SK-N-SH (cell line): ENCODE results near the gene RAB38. TPM values are rescaled to one million over a fixed set of nuclear protein-coding genes. Genes with fewer than 3 reads are reported as not detected.

ENCODE experiments used
- CTCF ChIA-PET: fragments of 300-600, 350-600 bp; formaldehyde crosslinking; extraction: SDS; loops from one replicate; lab custom pipeline; 2021; lab: Yijun Ruan, JAX
- POLR2A ChIA-PET: fragments of 350-600 bp; sonication (Branson Sonifier 250); formaldehyde crosslinking; extraction: SDS; loops from one replicate; lab custom pipeline; 2020; ENCODE audit warnings: antibody characterized with exemption, inconsistent platforms; lab: Yijun Ruan, JAX
- DNase-seq: peaks from one replicate; pipeline ENCODE4 v3.0.0; 2012
- H2AFZ ChIP-seq: fragments of 200-600 bp; sonication (generic); 2 replicates; pipeline ENCODE4 v1.8.1; 2016; ENCODE audit warnings: antibody characterized with exemption, mild to moderate bottlenecking, low read depth
- H3F3A ChIP-seq: fragments of 200-600 bp; sonication (generic); replicated peaks from 2 replicates; pipeline ENCODE3; 2016; ENCODE audit warnings: antibody characterized with exemption, mild to moderate bottlenecking; ENCODE audit not compliant: insufficient read depth
- H3K27ac ChIP-seq, 2 experiments: fragments of 200-500 bp in 1 of 2; fragments of 200-600 bp in 1 of 2; sonication (Bioruptor generic) in 1 of 2; sonication (generic), shearing (Covaris generic) in 1 of 2; 2 replicates each; pipeline versions ENCODE4 v1.5.1 to v1.6.1; 2014 to 2016; ENCODE audit warnings: low read depth in 2 of 2, inconsistent platforms in 1 of 2, low read length in 1 of 2, mild to moderate bottlenecking in 1 of 2, mixed read lengths in 1 of 2
- H3K27me3 ChIP-seq: fragments of 200-600 bp; sonication (generic), shearing (Covaris generic); 2 replicates; pipeline ENCODE4 v1.6.1; 2016; ENCODE audit warnings: mixed run types; ENCODE audit not compliant: insufficient read depth
- H3K36me3 ChIP-seq, 2 experiments: fragments of 200-500 bp in 1 of 2; fragments of 200-600 bp in 1 of 2; sonication (Bioruptor generic) in 1 of 2; sonication (generic) in 1 of 2; replicated peaks in 1 of 2; 2 replicates each; pipeline versions ENCODE3 to v1.5.1; 2014 to 2016; ENCODE audit warnings: low read length in 1 of 2, mild to moderate bottlenecking in 1 of 2; ENCODE audit not compliant: insufficient read depth in 2 of 2, control insufficient read depth in 1 of 2
- H3K4me1 ChIP-seq, 2 experiments: fragments of 200-500 bp in 1 of 2; fragments of 200-600 bp in 1 of 2; sonication (Bioruptor generic) in 1 of 2; sonication (generic), shearing (Covaris generic) in 1 of 2; 2 replicates each; pipeline versions ENCODE4 v1.5.1 to v1.6.1; 2014 to 2016; ENCODE audit warnings: low read depth in 1 of 2, low read length in 1 of 2, mixed run types in 1 of 2; ENCODE audit not compliant: insufficient read depth in 2 of 2, control insufficient read depth in 1 of 2
- H3K4me2 ChIP-seq: fragments of 200-600 bp; sonication (generic), shearing (Covaris generic); 2 replicates; pipeline ENCODE4 v1.6.1; 2017; ENCODE audit warnings: mixed run types
- H3K4me3 ChIP-seq, 2 experiments: fragments of 200-500 bp in 1 of 2; fragments of 200-600 bp in 1 of 2; sonication (Bioruptor generic) in 1 of 2; sonication (generic), shearing (Covaris generic) in 1 of 2; 2 replicates each; pipeline versions ENCODE4 v1.5.1 to v1.8.1; 2014 to 2016; ENCODE audit warnings: low read depth in 2 of 2, inconsistent platforms in 1 of 2, low read length in 1 of 2, mild to moderate bottlenecking in 1 of 2, mixed read lengths in 1 of 2, moderate library complexity in 1 of 2
- H3K79me2 ChIP-seq: fragments of 200-600 bp; sonication (generic); 2 replicates; pipeline ENCODE4 v1.8.1; 2017; ENCODE audit warnings: mild to moderate bottlenecking; ENCODE audit not compliant: insufficient read depth
- H3K9ac ChIP-seq: fragments of 200-600 bp; sonication (generic); 2 replicates; pipeline ENCODE4 v1.6.1; 2017; ENCODE audit warnings: mixed run types
- H3K9me2 ChIP-seq: fragments of 200-600 bp; sonication (generic); 2 replicates; pipeline ENCODE4 v1.6.1; 2017; ENCODE audit warnings: mixed run types
- H3K9me3 ChIP-seq: fragments of 200-600 bp; sonication (generic); 2 replicates; pipeline ENCODE4 v1.6.1; 2017; ENCODE audit warnings: mixed run types, mild to moderate bottlenecking, moderate library complexity
- H4K20me1 ChIP-seq: fragments of 200-600 bp; sonication (generic); 2 replicates; pipeline ENCODE4 v1.6.1; 2017; ENCODE audit warnings: mild to moderate bottlenecking, mixed run types; ENCODE audit not compliant: insufficient read depth
- EP300 ChIP-seq, 2 experiments: IDR thresholded peaks; 2 replicates each; pipeline versions ENCODE4 v1.4.0 to v1.6.1; 2012; ENCODE audit warnings: borderline replicate concordance in 1 of 2, low read depth in 1 of 2, low read length in 1 of 2
- EZH2phosphoT487 ChIP-seq: fragments of 200-600 bp; sonication (generic); IDR thresholded peaks from 2 replicates; pipeline ENCODE4 v1.6.1; 2017; ENCODE audit warnings: low read depth, mixed run types, mild to moderate bottlenecking, antibody characterized with exemption, moderate library complexity, borderline replicate concordance
- FOXJ3 ChIP-seq: sonication (generic); formaldehyde crosslinking; IDR thresholded peaks from 2 replicates; pipeline ENCODE4 v1.5.1; 2020; ENCODE audit warnings: mild to moderate bottlenecking, missing genetic modification reagents
- GABPA ChIP-seq: IDR thresholded peaks from 2 replicates; pipeline ENCODE4 v1.4.0; 2012; ENCODE audit warnings: low read depth, mild to moderate bottlenecking
- MXI1 ChIP-seq: IDR thresholded peaks from 2 replicates; pipeline ENCODE4 v1.6.1; 2012; ENCODE audit warnings: mild to moderate bottlenecking, low read depth, low read length, improper control_type of control experiment
- NFIC ChIP-seq: IDR thresholded peaks from 2 replicates; pipeline ENCODE4 v1.4.0; 2012; ENCODE audit warnings: borderline replicate concordance
- REST ChIP-seq: IDR thresholded peaks from 2 replicates; pipeline ENCODE4 v1.6.1; 2012; ENCODE audit warnings: mild to moderate bottlenecking, low read depth, low read length, moderate library complexity
- RFX5 ChIP-seq: IDR thresholded peaks from 2 replicates; pipeline ENCODE4 v1.6.1; 2012; ENCODE audit warnings: mild to moderate bottlenecking, improper control_type of control experiment, low read length
- SMC3 ChIP-seq: IDR thresholded peaks from 2 replicates; pipeline ENCODE4 v1.6.1; 2012; ENCODE audit warnings: low read depth, low read length, improper control_type of control experiment
- TAF1 ChIP-seq: IDR thresholded peaks from 2 replicates; pipeline ENCODE4 v1.6.1; 2012; ENCODE audit warnings: low read depth, mild to moderate bottlenecking, low read length, moderate library complexity, borderline replicate concordance
- TCF12 ChIP-seq: IDR thresholded peaks from 2 replicates; pipeline ENCODE4 v1.4.0; 2012
- USF2 ChIP-seq: fragments of 150-350 bp; IDR thresholded peaks from 2 replicates; pipeline ENCODE4 v1.6.1; 2017; ENCODE audit warnings: antibody characterized with exemption, low read length, low read depth, borderline replicate concordance
- YY1 ChIP-seq: IDR thresholded peaks from 2 replicates; pipeline ENCODE4 v1.4.0; 2012; ENCODE audit warnings: low read depth, mild to moderate bottlenecking
- WGBS: methylation state at CpG from one replicate; pipeline ENCODE4 v1.1.6; 2017; ENCODE audit warnings: low lambda C conversion rate; 5-methylcytosine and 5-hydroxymethylcytosine counted together
- polyA plus RNA-seq, 3 experiments: library from polyadenylated mRNA; depleted of rRNA; stranded (reverse); fragments of >200 nt; gene quantifications; 2 replicates each; pipeline ENCODE4 v1.2.3, GENCODE V29; 2012
- TF ChIP-seq, protein P1 (sequence below): IDR thresholded peaks from 2 replicates; pipeline ENCODE4 v1.4.0; 2012; ENCODE audit warnings: low read depth

The RAB38 gene
- polyA plus RNA-seq, 1 of the 3 experiments (the other 2 are of a cell fraction) = 0.66 TPM

- no peak for DNase-seq
- H3K36me3 ChIP-seq = no peaks in the 10 kb centered on the region
- no peaks in the 10 kb centered on the region for H3K4me1 ChIP-seq
- no peak overlapping the region for H2AFZ ChIP-seq
- no peaks in the 10 kb centered on the region for H3K79me2 ChIP-seq
- no peaks in the 10 kb centered on the region for H4K20me1 ChIP-seq
- CTCF ChIA-PET = no interaction called here
- TF ChIP-seq, protein P1, sequence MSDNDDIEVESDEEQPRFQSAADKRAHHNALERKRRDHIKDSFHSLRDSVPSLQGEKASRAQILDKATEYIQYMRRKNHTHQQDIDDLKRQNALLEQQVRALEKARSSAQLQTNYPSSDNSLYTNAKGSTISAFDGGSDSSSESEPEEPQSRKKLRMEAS = no peak
- TF ChIP-seq RFX5 (no peak), REST (no peak), GABPA (no peak), SMC3 (no peak), YY1 (no peak), TAF1 (no peak), FOXJ3 (CRISPR knock-in tag) (no peak), TCF12 (no peak), EZH2phosphoT487 (no peak), USF2 (no peak), MXI1 (no peak), NFIC (no peak), EP300 (IDR thresholded peaks at IDR 0.05; ENCODE audit: borderline replicate concordance in 1 of 2, low read depth in 1 of 2, low read length in 1 of 2) (no peak)
- no peak overlapping the region for H3K4me2 ChIP-seq
- WGBS = 14% methylated on average over 1 of the region's 1 CpG
- no peak overlapping the region for H3K27ac ChIP-seq
- no peaks in the 10 kb centered on the region for H3K27me3 ChIP-seq
- H3F3A ChIP-seq = no peaks in the 10 kb centered on the region
- no peaks in the 10 kb centered on the region for H3K9me2 ChIP-seq
- POLR2A ChIA-PET = no interaction called here
- no peak overlapping the region for H3K4me3 ChIP-seq
- H3K9me3 ChIP-seq = no peaks in the 10 kb centered on the region
- H3K9ac ChIP-seq = no peak overlapping the region
Observed at GRCh38 chr11:88114486-88115045, 60.7 kb downstream of the RAB38 start.
